Natural killer cell (primary cell): Measurements from ENCODE around the gene ASTN2. TPM values are rescaled to one million over a fixed set of nuclear protein-coding genes. Genes with fewer than 3 reads are reported as not detected.
"Not testable (repeated sequence)": the region's sequence is repeated elsewhere in the genome, so short reads cannot be mapped to it uniquely, and the experiment has no call there.

Source experiments
- ATAC-seq, 3 donors: fragments of 150-1000 bp in 2 of 3; fragments of 200-7000 bp in 1 of 3; cut with Tn5 transposase; 1 replicate in 1 of 3; 2 replicates in 2 of 3; pipeline ENCODE4 v1.10.0; 2021; ENCODE audit warnings: mild to moderate bottlenecking in 2 of 3, moderate library complexity in 2 of 3
- DNase-seq, 2 donors: peaks; one replicate each; pipeline versions ENCODE4 v3.0.0 to v3.0.0-alpha.2; 2013 to 2021; ENCODE audit warnings: mixed read lengths in 1 of 2
- H3K27ac ChIP-seq: one replicate; pipeline ENCODE4 v1.5.1; 2013; ENCODE audit warnings: mild to moderate bottlenecking, low read length
- H3K27me3 ChIP-seq: one replicate; pipeline ENCODE4 v1.6.1; 2013; ENCODE audit warnings: low read length; ENCODE audit not compliant: control insufficient read depth, insufficient read depth
- H3K36me3 ChIP-seq: one replicate; pipeline ENCODE4 v1.6.1; 2013; ENCODE audit warnings: low read length; ENCODE audit not compliant: control insufficient read depth, insufficient read depth
- H3K4me1 ChIP-seq: one replicate; pipeline ENCODE4 v1.6.1; 2013; ENCODE audit warnings: low read length; ENCODE audit not compliant: control insufficient read depth, insufficient read depth
- H3K4me3 ChIP-seq: one replicate; pipeline ENCODE4 v1.5.1; 2013; ENCODE audit warnings: low read length
- H3K9me3 ChIP-seq: one replicate; pipeline ENCODE4 v1.6.1; 2013; ENCODE audit warnings: low read length; ENCODE audit not compliant: control insufficient read depth, insufficient read depth
- H3K27ac Mint-ChIP-seq, 2 donors: one replicate each; pipeline ENCODE4 v1.8.0; 2022; ENCODE audit warnings: mild to moderate bottlenecking in 2 of 2, mixed read lengths in 2 of 2, moderate library complexity in 1 of 2
- H3K27me3 Mint-ChIP-seq, 2 donors: one replicate each; pipeline ENCODE4 v1.8.0; 2022; ENCODE audit warnings: low read depth in 2 of 2, mixed read lengths in 2 of 2
- H3K36me3 Mint-ChIP-seq: one replicate; pipeline ENCODE4 v1.8.0; 2022; ENCODE audit warnings: mixed read lengths
- H3K4me1 Mint-ChIP-seq, 2 donors: one replicate each; pipeline ENCODE4 v1.8.0; 2022; ENCODE audit warnings: mixed read lengths in 2 of 2
- H3K4me3 Mint-ChIP-seq: one replicate; pipeline ENCODE4 v1.8.0; 2022; ENCODE audit warnings: mild to moderate bottlenecking, moderate library complexity, mixed read lengths
- H3K9me3 Mint-ChIP-seq, 2 donors: one replicate each; pipeline ENCODE4 v1.8.0; 2022; ENCODE audit warnings: mixed read lengths in 2 of 2
- WGBS: methylation state at CpG from one replicate; pipeline ENCODE4 v1.1.7; 2013; ENCODE audit warnings: missing lambda C conversion rate; ENCODE audit not compliant: insufficient coverage; 5-methylcytosine and 5-hydroxymethylcytosine counted together
- intact Hi-C: fragments of 100-400 bp; cut with micrococcal nuclease; formaldehyde crosslinking; loops from one replicate; pipeline ENCODE4 v1.14.2; 2022
- total RNA-seq, 4 donors: library from RNA; stranded (reverse); fragments of 120-200 nt in 1 of 4; gene quantifications; one replicate each; pipeline versions ENCODE4 v1.2.3 to v1.2.4, GENCODE V29; 2013 to 2022
- TF ChIP-seq, protein P1 (sequence below): fragments of 200-600 bp; IDR thresholded peaks from one replicate; pipeline ENCODE4 v1.8.0; 2022; ENCODE audit warnings: antibody characterized with exemption

The ASTN2 gene
- total RNA-seq, 3 donors from 2014 or later (not counting 1 experiment from before 2014, with no cell fraction given), result 3.0 to 3.5 (median 3.2) TPM

GRCh38 chr9:116925121-116925520 lies 489.7 kb downstream of the ASTN2 start:
- H3K27ac ChIP-seq, result no peak overlapping the region
- Mint-ChIP-seq H3K27me3 (peaks cover 0 to 6% of the 10 kb centered on the region in 2 donors), H3K36me3 (no peaks in the 10 kb centered on the region), H3K9me3 (peaks cover 0 to 2% of the 10 kb centered on the region in 2 donors), H3K4me1 (no peaks in the 10 kb centered on the region), H3K27ac (no peak overlapping the region), H3K4me3 (no peak overlapping the region)
- H3K4me3 ChIP-seq, result no peak overlapping the region
- H3K9me3 ChIP-seq, result no peaks in the 10 kb centered on the region
- TF ChIP-seq, protein P1, sequence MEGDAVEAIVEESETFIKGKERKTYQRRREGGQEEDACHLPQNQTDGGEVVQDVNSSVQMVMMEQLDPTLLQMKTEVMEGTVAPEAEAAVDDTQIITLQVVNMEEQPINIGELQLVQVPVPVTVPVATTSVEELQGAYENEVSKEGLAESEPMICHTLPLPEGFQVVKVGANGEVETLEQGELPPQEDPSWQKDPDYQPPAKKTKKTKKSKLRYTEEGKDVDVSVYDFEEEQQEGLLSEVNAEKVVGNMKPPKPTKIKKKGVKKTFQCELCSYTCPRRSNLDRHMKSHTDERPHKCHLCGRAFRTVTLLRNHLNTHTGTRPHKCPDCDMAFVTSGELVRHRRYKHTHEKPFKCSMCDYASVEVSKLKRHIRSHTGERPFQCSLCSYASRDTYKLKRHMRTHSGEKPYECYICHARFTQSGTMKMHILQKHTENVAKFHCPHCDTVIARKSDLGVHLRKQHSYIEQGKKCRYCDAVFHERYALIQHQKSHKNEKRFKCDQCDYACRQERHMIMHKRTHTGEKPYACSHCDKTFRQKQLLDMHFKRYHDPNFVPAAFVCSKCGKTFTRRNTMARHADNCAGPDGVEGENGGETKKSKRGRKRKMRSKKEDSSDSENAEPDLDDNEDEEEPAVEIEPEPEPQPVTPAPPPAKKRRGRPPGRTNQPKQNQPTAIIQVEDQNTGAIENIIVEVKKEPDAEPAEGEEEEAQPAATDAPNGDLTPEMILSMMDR, result no peak
- ATAC-seq, result no peak
- intact Hi-C loops, result no loop called here
- H3K36me3 ChIP-seq, result no peaks in the 10 kb centered on the region
- no peaks in the 10 kb centered on the region for H3K27me3 ChIP-seq
- no peak for DNase-seq
- H3K4me1 ChIP-seq, result no peaks in the 10 kb centered on the region

DNA sequence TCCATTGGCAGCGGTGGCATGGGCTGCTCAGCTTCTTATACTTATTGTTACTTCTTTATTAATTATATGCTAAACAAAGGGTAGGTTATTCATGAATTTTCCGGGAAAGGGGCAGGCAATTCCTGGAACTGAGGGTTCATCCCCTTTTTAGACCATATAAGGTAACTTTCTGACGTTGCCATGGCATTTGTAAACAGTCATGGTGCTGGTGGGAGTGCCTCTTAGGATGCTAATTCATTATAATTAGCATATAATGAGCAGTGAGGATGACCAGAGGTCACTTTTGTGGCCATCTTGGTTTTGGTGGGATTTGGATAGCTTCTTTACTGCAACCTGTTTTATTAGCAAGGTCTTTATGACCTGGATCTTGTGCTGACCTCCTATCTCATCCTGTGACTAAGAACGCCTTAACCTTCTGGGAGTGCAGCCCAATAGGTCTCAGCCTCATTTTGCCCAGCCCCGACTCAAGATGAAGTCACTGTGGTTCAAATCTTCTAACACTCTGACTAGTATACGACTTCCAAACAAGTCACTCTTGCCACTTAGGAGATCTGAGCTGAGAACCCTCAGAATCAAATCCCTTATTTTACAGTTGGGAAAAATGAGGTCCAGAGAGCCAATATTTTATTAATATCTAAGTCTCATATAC lies 490.3 kb downstream of the ASTN2 start:
- Mint-ChIP-seq H3K27me3 (peaks cover 0 to 6% of the 10 kb centered on the region in 2 donors), H3K4me3 (no peak overlapping the region), H3K9me3 (peaks cover 0 to 2% of the 10 kb centered on the region in 2 donors), H3K36me3 (no peaks in the 10 kb centered on the region), H3K4me1 (no peaks in the 10 kb centered on the region), H3K27ac (no peak overlapping the region)
- TF ChIP-seq, protein P1, result no peak
- Histone ChIP-seq H3K4me1 (no peaks in the 10 kb centered on the region), H3K4me3 (no peak overlapping the region), H3K9me3 (no peaks in the 10 kb centered on the region), H3K27me3 (no peaks in the 10 kb centered on the region), H3K36me3 (no peaks in the 10 kb centered on the region), H3K27ac (no peak overlapping the region)
- DNase-seq, result no peak
- 91% methylated on average over 4 of the region's 6 CpGs for WGBS
- intact Hi-C loops, result no loop called here
- ATAC-seq, result no peak

DNA sequence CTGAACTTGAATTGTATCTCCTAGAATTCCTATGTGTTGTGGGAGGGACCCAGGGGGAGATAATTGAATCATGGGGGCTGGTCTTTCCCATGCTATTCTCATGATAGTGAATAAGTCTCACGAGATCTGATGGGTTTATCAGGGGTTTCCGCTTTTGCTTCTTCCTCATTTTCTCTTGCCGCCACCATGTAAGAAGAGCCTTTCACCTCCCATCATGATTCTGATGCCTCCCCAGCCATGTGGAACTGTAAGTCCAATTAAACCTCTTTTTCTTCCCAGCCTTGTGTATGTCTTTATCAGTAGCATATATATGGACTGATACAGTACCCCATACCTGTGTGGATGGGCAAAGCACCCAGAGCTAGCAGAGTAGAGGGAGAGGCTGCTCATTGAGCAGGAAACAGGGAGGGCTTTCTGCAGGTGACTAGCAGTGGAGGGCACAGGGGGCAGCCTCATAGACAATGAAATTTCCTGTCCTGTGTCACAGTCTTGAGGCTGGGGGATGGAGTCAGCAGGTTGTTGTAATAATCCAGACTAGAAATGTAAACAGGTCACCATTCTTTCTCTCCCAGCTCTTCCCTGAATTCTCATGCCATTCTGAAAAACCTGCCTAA lies 496.9 kb downstream of the ASTN2 start:
- WGBS, result 92% methylated on average over 2 of the region's 3 CpGs
- H3K4me3 Mint-ChIP-seq, H3K9me3 Mint-ChIP-seq, H3K27ac ChIP-seq, H3K4me1 ChIP-seq, H3K36me3 ChIP-seq, ATAC-seq, H3K27ac Mint-ChIP-seq, H3K27me3 ChIP-seq, DNase-seq, H3K9me3 ChIP-seq, H3K27me3 Mint-ChIP-seq, H3K4me3 ChIP-seq, H3K4me1 Mint-ChIP-seq, H3K36me3 Mint-ChIP-seq: not testable (repeated sequence)
- intact Hi-C loops, result loop anchor here (10.0 kb wide), 1 partner anchor 57 kb away; no protein-coding TSS in a partner anchor

- H3K4me1 Mint-ChIP-seq, result no peaks in the 10 kb centered on the region
- H3K4me1 ChIP-seq, result no peaks in the 10 kb centered on the region
- H3K36me3 ChIP-seq, result no peaks in the 10 kb centered on the region
- intact Hi-C loops, result loop anchor here (10.0 kb wide), 1 partner anchor 61 kb away; no protein-coding TSS in a partner anchor
- H3K27ac Mint-ChIP-seq, result no peak overlapping the region
- peaks cover 0 to 5% of the 10 kb centered on the region in 2 donors for H3K27me3 Mint-ChIP-seq
- ATAC-seq, result no peak
- H3K36me3 Mint-ChIP-seq, result no peaks in the 10 kb centered on the region
- WGBS, result no CpG with 5 or more reads among the region's 2 CpGs
- no peaks in the 10 kb centered on the region for H3K27me3 ChIP-seq
- peaks cover 3 to 8% of the 10 kb centered on the region in 2 donors for H3K9me3 Mint-ChIP-seq
- H3K4me3 Mint-ChIP-seq, result no peak overlapping the region
- H3K9me3 ChIP-seq, result no peaks in the 10 kb centered on the region
- DNase-seq, result no peak
- TF ChIP-seq, protein P1, result no peak
- H3K4me3 ChIP-seq, result no peak overlapping the region
- no peak overlapping the region for H3K27ac ChIP-seq
These were observed 501.3 kb downstream of the ASTN2 start for GRCh38 chr9:116913536-116913935.
